ENCODE measurements around the gene MLIP.

GRCh38 chr6:54114991-54115390 is 3.7 kb downstream of the MLIP start:
- TF ChIP-seq CTCF (IDR thresholded peaks at IDR 0.05) = no peak
- TF ChIP-seq POLR2A (IDR thresholded peaks at IDR 0.05) = no peak

Data from breast epithelium (tissue), 3 donors.